Measurements from ENCODE around the gene CRYBB3. TPM values are rescaled to one million over a fixed set of nuclear protein-coding genes. Genes with fewer than 3 reads are reported as not detected.

Gene CRYBB3
- total and polyA plus RNA-seq, 5 donors from 2014 or later = not detected

GRCh38 chr22:25212337-25212736, 12.7 kb downstream of the CRYBB3 start:
- Histone ChIP-seq H3K4me1 (ENCODE audit: control insufficient read depth, insufficient read depth, low read length, poor library complexity, severe bottlenecking) (no peaks in the 10 kb centered on the region), H3K4me3 (ENCODE audit: low read depth, low read length) (no peak overlapping the region), H3K9me3 (ENCODE audit: control insufficient read depth in 2 of 2, low read length in 2 of 2) (peaks cover 0 to 4% of the 10 kb centered on the region in 2 experiments), H3K36me3 (ENCODE audit: control insufficient read depth, insufficient read depth, low read length) (no peaks in the 10 kb centered on the region), H3K27ac (ENCODE audit: insufficient read depth, low read length, poor library complexity, severe bottlenecking) (no peak overlapping the region), H3K27me3 (ENCODE audit: control insufficient read depth, insufficient read depth, low read length) (peaks cover 2% of the 10 kb centered on the region)
- Mint-ChIP-seq H3K27me3 (no peaks in the 10 kb centered on the region), H3K9me3 (peaks cover 0 to 3% (median 0%) of the 10 kb centered on the region in 7 donors), H3K36me3 (no peaks in the 10 kb centered on the region), H3K4me3 (no peak overlapping the region), H3K4me1 (no peaks in the 10 kb centered on the region), H3K27ac (no peak overlapping the region)
- no peak for DNase-seq
- ATAC-seq (ENCODE audit: low read depth in 2 of 2) = no peak

- Histone ChIP-seq H3K27me3 (ENCODE audit: control insufficient read depth, insufficient read depth, low read length) (peaks cover 2% of the 10 kb centered on the region), H3K36me3 (ENCODE audit: control insufficient read depth, insufficient read depth, low read length) (no peaks in the 10 kb centered on the region), H3K4me3 (ENCODE audit: low read depth, low read length) (no peak overlapping the region), H3K9me3 (ENCODE audit: control insufficient read depth in 2 of 2, low read length in 2 of 2) (peaks cover 0 to 4% of the 10 kb centered on the region in 2 experiments), H3K27ac (ENCODE audit: insufficient read depth, low read length, poor library complexity, severe bottlenecking) (no peak overlapping the region), H3K4me1 (ENCODE audit: control insufficient read depth, insufficient read depth, low read length, poor library complexity, severe bottlenecking) (no peaks in the 10 kb centered on the region)
- H3K27ac Mint-ChIP-seq = no peak overlapping the region
- no peaks in the 10 kb centered on the region for H3K27me3 Mint-ChIP-seq
- H3K4me3 Mint-ChIP-seq = no peak overlapping the region
- ATAC-seq (ENCODE audit: low read depth in 2 of 2) (no peak), DNase-seq (no peak)
- H3K9me3 Mint-ChIP-seq = peaks cover 0 to 3% (median 0%) of the 10 kb centered on the region in 7 donors
- H3K4me1 Mint-ChIP-seq = no peaks in the 10 kb centered on the region
- no peaks in the 10 kb centered on the region for H3K36me3 Mint-ChIP-seq
These were observed 13.6 kb downstream of the CRYBB3 start for GRCh38 chr22:25213221-25213620.

GRCh38 chr22:25216230-25216629, 16.6 kb downstream of the CRYBB3 start:
- H3K9me3 Mint-ChIP-seq = peaks cover 0 to 3% (median 1%) of the 10 kb centered on the region in 7 donors
- no peaks in the 10 kb centered on the region for H3K36me3 ChIP-seq (ENCODE audit: control insufficient read depth, insufficient read depth, low read length)
- H3K4me3 Mint-ChIP-seq = no peak overlapping the region
- H3K27me3 Mint-ChIP-seq = peaks cover 4% of the 10 kb centered on the region
- no peaks in the 10 kb centered on the region for H3K36me3 Mint-ChIP-seq
- no peaks in the 10 kb centered on the region for H3K4me1 ChIP-seq (ENCODE audit: control insufficient read depth, insufficient read depth, low read length, poor library complexity, severe bottlenecking)
- H3K4me1 Mint-ChIP-seq = no peaks in the 10 kb centered on the region
- no peak for DNase-seq
- no peak for ATAC-seq (ENCODE audit: low read depth in 2 of 2)
- H3K27ac Mint-ChIP-seq = no peak overlapping the region
- peaks cover 2% of the 10 kb centered on the region for H3K27me3 ChIP-seq (ENCODE audit: control insufficient read depth, insufficient read depth, low read length)
- peaks cover 0 to 4% of the 10 kb centered on the region in 2 experiments for H3K9me3 ChIP-seq (ENCODE audit: control insufficient read depth in 2 of 2, low read length in 2 of 2)
- H3K4me3 ChIP-seq (ENCODE audit: low read depth, low read length) = no peak overlapping the region
- no peak overlapping the region for H3K27ac ChIP-seq (ENCODE audit: insufficient read depth, low read length, poor library complexity, severe bottlenecking)

GRCh38 chr22:25219211-25219689, 19.6 kb downstream of the CRYBB3 start, which contains the start of gene CRYBB2:
Gene CRYBB2 (plus strand): TSS chr22:25219639. CDS start chr22:25221430, 1,791 bp downstream.
- H3K4me3 ChIP-seq (ENCODE audit: low read depth, low read length) = no peak within 1 kb of the TSS
- H3K27me3 Mint-ChIP-seq = peaks cover 11% of the 10 kb centered on the region
- DNase-seq (no peak), ATAC-seq (ENCODE audit: low read depth in 2 of 2) (no peak)
- peaks cover 2% of the 10 kb centered on the region for H3K27me3 ChIP-seq (ENCODE audit: control insufficient read depth, insufficient read depth, low read length)
- H3K9me3 ChIP-seq (ENCODE audit: control insufficient read depth in 2 of 2, low read length in 2 of 2) = no peaks in the 10 kb centered on the region
- no peak within 1 kb of the TSS for H3K4me3 Mint-ChIP-seq
- H3K27ac ChIP-seq (ENCODE audit: insufficient read depth, low read length, poor library complexity, severe bottlenecking) = no peak within 1 kb of the TSS
- no peaks in the 10 kb centered on the region for H3K36me3 Mint-ChIP-seq
- H3K9me3 Mint-ChIP-seq = peaks cover 0 to 3% (median 0%) of the 10 kb centered on the region in 7 donors
- no peaks in the 10 kb centered on the region for H3K4me1 ChIP-seq (ENCODE audit: control insufficient read depth, insufficient read depth, low read length, poor library complexity, severe bottlenecking)
- no peaks in the 10 kb centered on the region for H3K36me3 ChIP-seq (ENCODE audit: control insufficient read depth, insufficient read depth, low read length)
- no peaks in the 10 kb centered on the region for H3K4me1 Mint-ChIP-seq
- no peak within 1 kb of the TSS for H3K27ac Mint-ChIP-seq

GRCh38 chr22:25219948-25220442, 20.3 kb downstream of the CRYBB3 start:
- Mint-ChIP-seq H3K27ac (no peak overlapping the region), H3K36me3 (no peaks in the 10 kb centered on the region), H3K27me3 (peaks cover 11% of the 10 kb centered on the region), H3K4me1 (no peaks in the 10 kb centered on the region), H3K4me3 (no peak overlapping the region), H3K9me3 (peaks cover 0 to 3% (median 0%) of the 10 kb centered on the region in 7 donors)
- DNase-seq (no peak), ATAC-seq (ENCODE audit: low read depth in 2 of 2) (no peak)
- H3K9me3 ChIP-seq (ENCODE audit: control insufficient read depth in 2 of 2, low read length in 2 of 2) = no peaks in the 10 kb centered on the region
- no peaks in the 10 kb centered on the region for H3K36me3 ChIP-seq (ENCODE audit: control insufficient read depth, insufficient read depth, low read length)
- H3K4me1 ChIP-seq (ENCODE audit: control insufficient read depth, insufficient read depth, low read length, poor library complexity, severe bottlenecking) = no peaks in the 10 kb centered on the region
- H3K4me3 ChIP-seq (ENCODE audit: low read depth, low read length) = no peak overlapping the region
- H3K27me3 ChIP-seq (ENCODE audit: control insufficient read depth, insufficient read depth, low read length) = peaks cover 2% of the 10 kb centered on the region
- H3K27ac ChIP-seq (ENCODE audit: insufficient read depth, low read length, poor library complexity, severe bottlenecking) = no peak overlapping the region

- H3K4me1 Mint-ChIP-seq = no peaks in the 10 kb centered on the region
- peaks cover 0 to 3% (median 0%) of the 10 kb centered on the region in 7 donors for H3K9me3 Mint-ChIP-seq
- no peaks in the 10 kb centered on the region for H3K27me3 ChIP-seq (ENCODE audit: control insufficient read depth, insufficient read depth, low read length)
- H3K9me3 ChIP-seq (ENCODE audit: control insufficient read depth in 2 of 2, low read length in 2 of 2) = no peaks in the 10 kb centered on the region
- H3K36me3 Mint-ChIP-seq = no peaks in the 10 kb centered on the region
- no peaks in the 10 kb centered on the region for H3K36me3 ChIP-seq (ENCODE audit: control insufficient read depth, insufficient read depth, low read length)
- no peak overlapping the region for H3K4me3 ChIP-seq (ENCODE audit: low read depth, low read length)
- H3K27ac Mint-ChIP-seq = no peak overlapping the region
- ATAC-seq (ENCODE audit: low read depth in 2 of 2) (no peak), DNase-seq (no peak)
- H3K4me3 Mint-ChIP-seq = no peak overlapping the region
- H3K27me3 Mint-ChIP-seq = peaks cover 11% of the 10 kb centered on the region
- H3K4me1 ChIP-seq (ENCODE audit: control insufficient read depth, insufficient read depth, low read length, poor library complexity, severe bottlenecking) = no peaks in the 10 kb centered on the region
- no peak overlapping the region for H3K27ac ChIP-seq (ENCODE audit: insufficient read depth, low read length, poor library complexity, severe bottlenecking)
These were observed 22.1 kb downstream of the CRYBB3 start for GRCh38 chr22:25221790-25222189.

- Mint-ChIP-seq H3K27me3 (peaks cover 11% of the 10 kb centered on the region), H3K36me3 (no peaks in the 10 kb centered on the region), H3K27ac (peak overlapping the region in 1 of 3 donors; percentile 12), H3K4me3 (no peak overlapping the region), H3K4me1 (no peaks in the 10 kb centered on the region), H3K9me3 (peaks cover 0 to 3% (median 0%) of the 10 kb centered on the region in 7 donors)
- DNase-seq (no peak), ATAC-seq (ENCODE audit: low read depth in 2 of 2) (no peak)
- Histone ChIP-seq H3K9me3 (ENCODE audit: control insufficient read depth in 2 of 2, low read length in 2 of 2) (no peaks in the 10 kb centered on the region), H3K27ac (ENCODE audit: insufficient read depth, low read length, poor library complexity, severe bottlenecking) (no peak overlapping the region), H3K4me3 (ENCODE audit: low read depth, low read length) (no peak overlapping the region), H3K36me3 (ENCODE audit: control insufficient read depth, insufficient read depth, low read length) (no peaks in the 10 kb centered on the region), H3K27me3 (ENCODE audit: control insufficient read depth, insufficient read depth, low read length) (no peaks in the 10 kb centered on the region), H3K4me1 (ENCODE audit: control insufficient read depth, insufficient read depth, low read length, poor library complexity, severe bottlenecking) (no peaks in the 10 kb centered on the region)
These were observed 23.7 kb downstream of the CRYBB3 start for GRCh38 chr22:25223269-25223850.

- H3K27me3 ChIP-seq (ENCODE audit: control insufficient read depth, insufficient read depth, low read length) = no peaks in the 10 kb centered on the region
- no peaks in the 10 kb centered on the region for H3K4me1 Mint-ChIP-seq
- H3K9me3 ChIP-seq (ENCODE audit: control insufficient read depth in 2 of 2, low read length in 2 of 2) = no peaks in the 10 kb centered on the region
- H3K4me3 Mint-ChIP-seq = peak overlapping the region in 1 of 4 donors; percentile 41
- H3K4me3 ChIP-seq (ENCODE audit: low read depth, low read length) = no peak overlapping the region
- H3K27ac Mint-ChIP-seq = no peak overlapping the region
- H3K9me3 Mint-ChIP-seq = peaks cover 0 to 2% (median 0%) of the 10 kb centered on the region in 7 donors
- ATAC-seq (ENCODE audit: low read depth in 2 of 2) (no peak), DNase-seq (no peak)
- H3K36me3 Mint-ChIP-seq = no peaks in the 10 kb centered on the region
- H3K4me1 ChIP-seq (ENCODE audit: control insufficient read depth, insufficient read depth, low read length, poor library complexity, severe bottlenecking) = no peaks in the 10 kb centered on the region
- H3K27me3 Mint-ChIP-seq = peaks cover 8% of the 10 kb centered on the region
- H3K36me3 ChIP-seq (ENCODE audit: control insufficient read depth, insufficient read depth, low read length) = no peaks in the 10 kb centered on the region
- H3K27ac ChIP-seq (ENCODE audit: insufficient read depth, low read length, poor library complexity, severe bottlenecking) = no peak overlapping the region
These were observed 29.2 kb downstream of the CRYBB3 start for GRCh38 chr22:25228822-25229221.
